H1 (cell line): ENCODE results near the gene P3R3URF. TPM values are rescaled to one million over a fixed set of nuclear protein-coding genes. Genes with fewer than 3 reads are reported as not detected.

Experiments used
- BCL11A ChIP-seq, 2 experiments: IDR thresholded peaks; one replicate each; pipeline ENCODE4 v1.6.1; 2011; ENCODE audit warnings: low read depth in 2 of 2, low read length in 2 of 2, mild to moderate bottlenecking in 2 of 2
- GABPA ChIP-seq: IDR thresholded peaks from 2 replicates; pipeline ENCODE4 v1.6.1; 2011; ENCODE audit warnings: mild to moderate bottlenecking, low read length, moderate library complexity, borderline replicate concordance; ENCODE audit not compliant: insufficient read depth
- GTF2F1 ChIP-seq: IDR thresholded peaks from 2 replicates; pipeline ENCODE4 v1.6.1; 2012; ENCODE audit warnings: low read depth, low read length, improper control_type of control experiment, borderline replicate concordance
- HDAC2 ChIP-seq, 2 experiments: fragments of 300-600 bp in 1 of 2; sonication (generic) in 1 of 2; IDR thresholded peaks; 2 replicates each; pipeline ENCODE4 v1.6.1; 2011 to 2012; ENCODE audit warnings: low read depth in 2 of 2, low read length in 2 of 2, mild to moderate bottlenecking in 2 of 2, moderate library complexity in 2 of 2, borderline replicate concordance in 1 of 2, inconsistent platforms in 1 of 2
- HDAC6 ChIP-seq: IDR thresholded peaks from one replicate; pipeline ENCODE4 v1.7.1; 2012; ENCODE audit warnings: low read depth, mild to moderate bottlenecking, inconsistent platforms, low read length, moderate library complexity
- SP2 ChIP-seq: IDR thresholded peaks from 2 replicates; pipeline ENCODE4 v1.6.1; 2012; ENCODE audit warnings: mild to moderate bottlenecking, low read length, inconsistent platforms
- SUZ12 ChIP-seq: fragments of 200-600 bp; sonication (generic); IDR thresholded peaks from 2 replicates; pipeline ENCODE4 v1.6.1; 2012; ENCODE audit warnings: mild to moderate bottlenecking, inconsistent platforms, low read length, moderate library complexity, mixed read lengths
- TAF1 ChIP-seq: IDR thresholded peaks from 2 replicates; pipeline ENCODE4 v1.6.1; 2011; ENCODE audit warnings: mild to moderate bottlenecking, low read depth, low read length
- polyA plus RNA-seq, 7 experiments: library from polyadenylated mRNA; depleted of rRNA in 3 of 7; stranded (reverse) in 5 of 7; unstranded in 2 of 7; fragments of >200 nt in 5 of 7; fragments of 200-250 nt in 2 of 7; gene quantifications; 1 replicate in 5 of 7; 2 replicates in 1 of 7; 4 replicates in 1 of 7; pipeline versions ENCODE4 v1.2.1 to v1.2.3, GENCODE V29; 2011 to 2013; ENCODE audit warnings: missing spikeins in 2 of 7, mixed read lengths in 2 of 7
- total RNA-seq: library from RNA; stranded (reverse); fragmentation: NEBNext Ultra II Directional; extraction: Animal tissue kit (Norgen Biotek cat#: 25700); gene quantifications from 2 replicates; pipeline ENCODE4 v1.2.1, GENCODE V29; 2021
- TF ChIP-seq, protein P1 (sequence below): IDR thresholded peaks from 2 replicates; pipeline ENCODE4 v1.6.1; 2011; ENCODE audit warnings: low read depth, mild to moderate bottlenecking, low read length; ENCODE audit not compliant: insufficient read depth
- TF ChIP-seq, protein P2 (sequence below): fragments of 300-600 bp; sonication (generic); IDR thresholded peaks from 2 replicates; pipeline ENCODE4 v1.7.1; 2012; ENCODE audit warnings: low read length, moderate library complexity, mild to moderate bottlenecking, inconsistent platforms; ENCODE audit not compliant: insufficient replicate concordance

The P3R3URF gene
- total and polyA plus RNA-seq, 2 of the 8 experiments (the other 6 are each of a cell fraction or from before 2014, with no cell fraction given), result not detected

DNA sequence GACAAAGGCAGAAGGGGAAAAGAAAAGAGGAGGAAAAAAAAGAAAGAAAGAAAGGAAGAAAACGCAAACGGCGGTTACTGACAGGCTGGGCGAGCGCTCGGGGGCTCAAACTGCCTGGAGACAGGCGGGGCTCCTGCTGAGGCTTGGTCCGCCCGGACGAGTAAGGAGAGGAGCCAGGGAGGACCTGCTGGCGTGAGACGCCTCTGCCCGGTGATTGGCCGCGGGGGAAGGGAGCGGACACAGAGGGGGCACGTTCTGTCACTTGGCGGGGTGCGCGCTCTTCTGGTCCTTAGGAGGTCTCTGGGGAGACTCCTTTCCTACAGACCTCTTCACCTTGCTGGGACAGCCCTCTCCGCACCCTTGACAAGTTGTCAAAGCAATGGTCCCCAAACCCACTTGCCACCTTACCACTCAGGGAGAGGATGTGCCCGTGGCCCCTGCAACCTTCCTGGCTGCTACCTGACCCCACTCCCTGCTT lies 43.1 kb downstream of the P3R3URF start (continued):
- TF ChIP-seq GTF2F1 (no peak), GABPA (no peak), BCL11A (IDR thresholded peaks at IDR 0.05; ENCODE audit: low read depth in 2 of 2, low read length in 2 of 2) (no peak), HDAC2 (IDR thresholded peaks at IDR 0.05; ENCODE audit: borderline replicate concordance in 1 of 2, low read depth in 2 of 2, low read length in 2 of 2) (0 out of 4 replicates have a peak, but pooled peaks of 1 of the 2 experiments have one; percentile 9), SP2 (no peak), HDAC6 (no peak), TAF1 (no peak), SUZ12 (no peak)
- TF ChIP-seq, protein P1, sequence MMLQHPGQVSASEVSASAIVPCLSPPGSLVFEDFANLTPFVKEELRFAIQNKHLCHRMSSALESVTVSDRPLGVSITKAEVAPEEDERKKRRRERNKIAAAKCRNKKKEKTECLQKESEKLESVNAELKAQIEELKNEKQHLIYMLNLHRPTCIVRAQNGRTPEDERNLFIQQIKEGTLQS, result no peak
- TF ChIP-seq, protein P2, sequence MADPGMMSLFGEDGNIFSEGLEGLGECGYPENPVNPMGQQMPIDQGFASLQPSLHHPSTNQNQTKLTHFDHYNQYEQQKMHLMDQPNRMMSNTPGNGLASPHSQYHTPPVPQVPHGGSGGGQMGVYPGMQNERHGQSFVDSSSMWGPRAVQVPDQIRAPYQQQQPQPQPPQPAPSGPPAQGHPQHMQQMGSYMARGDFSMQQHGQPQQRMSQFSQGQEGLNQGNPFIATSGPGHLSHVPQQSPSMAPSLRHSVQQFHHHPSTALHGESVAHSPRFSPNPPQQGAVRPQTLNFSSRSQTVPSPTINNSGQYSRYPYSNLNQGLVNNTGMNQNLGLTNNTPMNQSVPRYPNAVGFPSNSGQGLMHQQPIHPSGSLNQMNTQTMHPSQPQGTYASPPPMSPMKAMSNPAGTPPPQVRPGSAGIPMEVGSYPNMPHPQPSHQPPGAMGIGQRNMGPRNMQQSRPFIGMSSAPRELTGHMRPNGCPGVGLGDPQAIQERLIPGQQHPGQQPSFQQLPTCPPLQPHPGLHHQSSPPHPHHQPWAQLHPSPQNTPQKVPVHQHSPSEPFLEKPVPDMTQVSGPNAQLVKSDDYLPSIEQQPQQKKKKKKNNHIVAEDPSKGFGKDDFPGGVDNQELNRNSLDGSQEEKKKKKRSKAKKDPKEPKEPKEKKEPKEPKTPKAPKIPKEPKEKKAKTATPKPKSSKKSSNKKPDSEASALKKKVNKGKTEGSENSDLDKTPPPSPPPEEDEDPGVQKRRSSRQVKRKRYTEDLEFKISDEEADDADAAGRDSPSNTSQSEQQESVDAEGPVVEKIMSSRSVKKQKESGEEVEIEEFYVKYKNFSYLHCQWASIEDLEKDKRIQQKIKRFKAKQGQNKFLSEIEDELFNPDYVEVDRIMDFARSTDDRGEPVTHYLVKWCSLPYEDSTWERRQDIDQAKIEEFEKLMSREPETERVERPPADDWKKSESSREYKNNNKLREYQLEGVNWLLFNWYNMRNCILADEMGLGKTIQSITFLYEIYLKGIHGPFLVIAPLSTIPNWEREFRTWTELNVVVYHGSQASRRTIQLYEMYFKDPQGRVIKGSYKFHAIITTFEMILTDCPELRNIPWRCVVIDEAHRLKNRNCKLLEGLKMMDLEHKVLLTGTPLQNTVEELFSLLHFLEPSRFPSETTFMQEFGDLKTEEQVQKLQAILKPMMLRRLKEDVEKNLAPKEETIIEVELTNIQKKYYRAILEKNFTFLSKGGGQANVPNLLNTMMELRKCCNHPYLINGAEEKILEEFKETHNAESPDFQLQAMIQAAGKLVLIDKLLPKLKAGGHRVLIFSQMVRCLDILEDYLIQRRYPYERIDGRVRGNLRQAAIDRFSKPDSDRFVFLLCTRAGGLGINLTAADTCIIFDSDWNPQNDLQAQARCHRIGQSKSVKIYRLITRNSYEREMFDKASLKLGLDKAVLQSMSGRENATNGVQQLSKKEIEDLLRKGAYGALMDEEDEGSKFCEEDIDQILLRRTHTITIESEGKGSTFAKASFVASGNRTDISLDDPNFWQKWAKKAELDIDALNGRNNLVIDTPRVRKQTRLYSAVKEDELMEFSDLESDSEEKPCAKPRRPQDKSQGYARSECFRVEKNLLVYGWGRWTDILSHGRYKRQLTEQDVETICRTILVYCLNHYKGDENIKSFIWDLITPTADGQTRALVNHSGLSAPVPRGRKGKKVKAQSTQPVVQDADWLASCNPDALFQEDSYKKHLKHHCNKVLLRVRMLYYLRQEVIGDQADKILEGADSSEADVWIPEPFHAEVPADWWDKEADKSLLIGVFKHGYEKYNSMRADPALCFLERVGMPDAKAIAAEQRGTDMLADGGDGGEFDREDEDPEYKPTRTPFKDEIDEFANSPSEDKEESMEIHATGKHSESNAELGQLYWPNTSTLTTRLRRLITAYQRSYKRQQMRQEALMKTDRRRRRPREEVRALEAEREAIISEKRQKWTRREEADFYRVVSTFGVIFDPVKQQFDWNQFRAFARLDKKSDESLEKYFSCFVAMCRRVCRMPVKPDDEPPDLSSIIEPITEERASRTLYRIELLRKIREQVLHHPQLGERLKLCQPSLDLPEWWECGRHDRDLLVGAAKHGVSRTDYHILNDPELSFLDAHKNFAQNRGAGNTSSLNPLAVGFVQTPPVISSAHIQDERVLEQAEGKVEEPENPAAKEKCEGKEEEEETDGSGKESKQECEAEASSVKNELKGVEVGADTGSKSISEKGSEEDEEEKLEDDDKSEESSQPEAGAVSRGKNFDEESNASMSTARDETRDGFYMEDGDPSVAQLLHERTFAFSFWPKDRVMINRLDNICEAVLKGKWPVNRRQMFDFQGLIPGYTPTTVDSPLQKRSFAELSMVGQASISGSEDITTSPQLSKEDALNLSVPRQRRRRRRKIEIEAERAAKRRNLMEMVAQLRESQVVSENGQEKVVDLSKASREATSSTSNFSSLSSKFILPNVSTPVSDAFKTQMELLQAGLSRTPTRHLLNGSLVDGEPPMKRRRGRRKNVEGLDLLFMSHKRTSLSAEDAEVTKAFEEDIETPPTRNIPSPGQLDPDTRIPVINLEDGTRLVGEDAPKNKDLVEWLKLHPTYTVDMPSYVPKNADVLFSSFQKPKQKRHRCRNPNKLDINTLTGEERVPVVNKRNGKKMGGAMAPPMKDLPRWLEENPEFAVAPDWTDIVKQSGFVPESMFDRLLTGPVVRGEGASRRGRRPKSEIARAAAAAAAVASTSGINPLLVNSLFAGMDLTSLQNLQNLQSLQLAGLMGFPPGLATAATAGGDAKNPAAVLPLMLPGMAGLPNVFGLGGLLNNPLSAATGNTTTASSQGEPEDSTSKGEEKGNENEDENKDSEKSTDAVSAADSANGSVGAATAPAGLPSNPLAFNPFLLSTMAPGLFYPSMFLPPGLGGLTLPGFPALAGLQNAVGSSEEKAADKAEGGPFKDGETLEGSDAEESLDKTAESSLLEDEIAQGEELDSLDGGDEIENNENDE, result no peak
